Loucy (cell line): ENCODE measurements around the gene HIRA.

Experiments used
- H2AFZ ChIP-seq: fragments of 200-600 bp; sonication (generic); 2 replicates; pipeline ENCODE4 v1.6.0; 2016; ENCODE audit warnings: antibody characterized with exemption, mild to moderate bottlenecking, low read length, moderate library complexity
- H3F3A ChIP-seq: fragments of 200-600 bp; 2 replicates; pipeline ENCODE4 v1.6.0; 2016; ENCODE audit warnings: antibody characterized with exemption, low read depth, mild to moderate bottlenecking
- H3K27me3 ChIP-seq: fragments of 200-600 bp; sonication (generic); 2 replicates; pipeline ENCODE4 v1.6.1; 2014; ENCODE audit warnings: low read length, mild to moderate bottlenecking; ENCODE audit not compliant: insufficient read depth, poor library complexity, severe bottlenecking
- H3K36me3 ChIP-seq: fragments of 200-600 bp; sonication (generic); 2 replicates; pipeline ENCODE4 v1.6.1; 2016; ENCODE audit warnings: low read length; ENCODE audit not compliant: insufficient read depth
- H3K4me1 ChIP-seq: fragments of 200-600 bp; sonication (generic); 2 replicates; pipeline ENCODE4 v1.5.1; 2014; ENCODE audit warnings: low read length, mild to moderate bottlenecking; ENCODE audit not compliant: insufficient read depth, poor library complexity, severe bottlenecking
- H3K4me2 ChIP-seq: fragments of 200-600 bp; sonication (generic); 2 replicates; pipeline ENCODE4 v1.6.0; 2014; ENCODE audit warnings: antibody characterized with exemption, low read length, low read depth, mild to moderate bottlenecking; ENCODE audit not compliant: poor library complexity, severe bottlenecking
- H3K4me3 ChIP-seq: fragments of 200-600 bp; sonication (generic); 2 replicates; pipeline ENCODE4 v1.5.1; 2014; ENCODE audit warnings: low read length, mild to moderate bottlenecking, mixed read lengths; ENCODE audit not compliant: poor library complexity, severe bottlenecking
- H3K79me2 ChIP-seq: fragments of 200-600 bp; sonication (generic); 2 replicates; pipeline ENCODE4 v1.6.1; 2014; ENCODE audit warnings: low read length; ENCODE audit not compliant: insufficient read depth
- H3K9ac ChIP-seq: fragments of 200-600 bp; sonication (generic); 2 replicates; pipeline ENCODE4 v1.6.0; 2014; ENCODE audit warnings: mild to moderate bottlenecking, low read depth, low read length, moderate library complexity; ENCODE audit not compliant: poor library complexity, severe bottlenecking
- H3K9me2 ChIP-seq: fragments of 200-600 bp; sonication (generic); replicated peaks from 2 replicates; pipeline ENCODE4 v1.6.1; 2016; ENCODE audit warnings: low read depth, low read length, mixed read lengths
- H3K9me3 ChIP-seq: fragments of 200-600 bp; sonication (generic); 2 replicates; pipeline ENCODE4 v1.6.1; 2014; ENCODE audit warnings: mild to moderate bottlenecking, antibody characterized with exemption, low read length, low read depth; ENCODE audit not compliant: insufficient read depth
- H4K20me1 ChIP-seq: fragments of 200-600 bp; sonication (generic); 2 replicates; pipeline ENCODE4 v1.6.0; 2014; ENCODE audit warnings: antibody characterized with exemption, low read length, mild to moderate bottlenecking; ENCODE audit not compliant: insufficient read depth, poor library complexity, severe bottlenecking
- EZH2phosphoT487 ChIP-seq: fragments of 200-600 bp; IDR thresholded peaks from 2 replicates; pipeline ENCODE4 v1.6.1; 2018; ENCODE audit warnings: antibody characterized with exemption, mild to moderate bottlenecking, moderate library complexity, borderline replicate concordance
- TF ChIP-seq, protein P1 (sequence below): fragments of 200-600 bp; sonication (generic); conservative IDR thresholded peaks from 2 replicates; pipeline ENCODE4 v1.5.1; 2014; ENCODE audit warnings: mild to moderate bottlenecking, antibody characterized with exemption, low read length

Gene HIRA

DNA sequence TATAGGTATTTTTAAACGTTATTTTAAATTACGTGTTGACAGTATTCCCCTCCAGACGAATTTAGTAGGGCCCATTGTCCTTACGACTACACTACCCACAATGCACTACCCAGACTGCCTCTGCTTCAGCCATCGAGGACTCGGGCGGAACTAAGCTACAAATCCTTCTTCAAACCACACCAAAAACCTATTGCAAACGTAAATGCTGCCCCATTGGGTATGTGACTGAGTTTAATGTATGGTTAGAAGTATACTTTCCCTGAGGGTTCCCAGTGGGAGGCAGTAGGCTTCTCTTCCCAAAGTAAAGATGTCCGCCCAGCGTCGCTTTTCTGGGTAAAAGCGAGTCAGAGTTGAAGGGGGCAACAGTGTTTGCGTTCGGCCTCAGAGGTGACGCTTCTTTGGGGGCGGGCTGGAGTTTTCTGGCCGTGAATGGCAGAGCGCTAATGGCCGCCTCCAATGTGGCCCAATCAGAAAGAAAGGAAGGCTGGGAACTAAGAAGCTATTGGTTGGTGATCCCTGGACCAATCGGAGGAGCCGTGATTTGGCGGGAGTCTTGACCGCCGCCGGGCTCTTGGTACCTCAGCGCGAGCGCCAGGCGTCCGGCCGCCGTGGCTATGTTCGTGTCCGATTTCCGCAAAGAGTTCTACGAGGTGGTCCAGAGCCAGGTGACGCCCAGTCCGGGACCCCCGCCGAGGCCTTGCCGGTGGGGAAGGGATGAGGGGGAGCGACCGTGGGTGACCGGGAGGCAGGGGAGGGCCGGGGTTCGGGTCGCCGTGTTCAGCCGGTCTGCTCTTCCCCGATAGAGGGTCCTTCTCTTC lies 48.0 kb upstream of the HIRA start, which contains the start of gene CDC45:
TSS of gene CDC45 (plus strand) at position 566 of the 818 bp plus-strand sequence. CDS start at position 615, 49 bp downstream.
- TF ChIP-seq, protein P1, sequence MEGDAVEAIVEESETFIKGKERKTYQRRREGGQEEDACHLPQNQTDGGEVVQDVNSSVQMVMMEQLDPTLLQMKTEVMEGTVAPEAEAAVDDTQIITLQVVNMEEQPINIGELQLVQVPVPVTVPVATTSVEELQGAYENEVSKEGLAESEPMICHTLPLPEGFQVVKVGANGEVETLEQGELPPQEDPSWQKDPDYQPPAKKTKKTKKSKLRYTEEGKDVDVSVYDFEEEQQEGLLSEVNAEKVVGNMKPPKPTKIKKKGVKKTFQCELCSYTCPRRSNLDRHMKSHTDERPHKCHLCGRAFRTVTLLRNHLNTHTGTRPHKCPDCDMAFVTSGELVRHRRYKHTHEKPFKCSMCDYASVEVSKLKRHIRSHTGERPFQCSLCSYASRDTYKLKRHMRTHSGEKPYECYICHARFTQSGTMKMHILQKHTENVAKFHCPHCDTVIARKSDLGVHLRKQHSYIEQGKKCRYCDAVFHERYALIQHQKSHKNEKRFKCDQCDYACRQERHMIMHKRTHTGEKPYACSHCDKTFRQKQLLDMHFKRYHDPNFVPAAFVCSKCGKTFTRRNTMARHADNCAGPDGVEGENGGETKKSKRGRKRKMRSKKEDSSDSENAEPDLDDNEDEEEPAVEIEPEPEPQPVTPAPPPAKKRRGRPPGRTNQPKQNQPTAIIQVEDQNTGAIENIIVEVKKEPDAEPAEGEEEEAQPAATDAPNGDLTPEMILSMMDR, result no peak
- no peak for TF ChIP-seq EZH2phosphoT487
- H3K9me2 ChIP-seq, result no peaks in the 10 kb centered on the region
- peaks cover 25% of the 10 kb centered on the region for H4K20me1 ChIP-seq
- peaks cover 87% of the 10 kb centered on the region for H3K79me2 ChIP-seq
- H3K4me2 ChIP-seq, result peak within 1 kb of the TSS; percentile 89
- peaks cover 33% of the 10 kb centered on the region for H3K4me1 ChIP-seq
- no peaks in the 10 kb centered on the region for H3K9me3 ChIP-seq
- H3K27me3 ChIP-seq, result no peaks in the 10 kb centered on the region
- H3K4me3 ChIP-seq, result peak within 1 kb of the TSS; percentile 82
- no peaks in the 10 kb centered on the region for H3F3A ChIP-seq
- H3K9ac ChIP-seq, result peak within 1 kb of the TSS; percentile 74
- peaks cover 19% of the 10 kb centered on the region; the same call in 1 of the 2 replicates for H3K36me3 ChIP-seq
- peak within 1 kb of the TSS; percentile 99 for H2AFZ ChIP-seq

DNA sequence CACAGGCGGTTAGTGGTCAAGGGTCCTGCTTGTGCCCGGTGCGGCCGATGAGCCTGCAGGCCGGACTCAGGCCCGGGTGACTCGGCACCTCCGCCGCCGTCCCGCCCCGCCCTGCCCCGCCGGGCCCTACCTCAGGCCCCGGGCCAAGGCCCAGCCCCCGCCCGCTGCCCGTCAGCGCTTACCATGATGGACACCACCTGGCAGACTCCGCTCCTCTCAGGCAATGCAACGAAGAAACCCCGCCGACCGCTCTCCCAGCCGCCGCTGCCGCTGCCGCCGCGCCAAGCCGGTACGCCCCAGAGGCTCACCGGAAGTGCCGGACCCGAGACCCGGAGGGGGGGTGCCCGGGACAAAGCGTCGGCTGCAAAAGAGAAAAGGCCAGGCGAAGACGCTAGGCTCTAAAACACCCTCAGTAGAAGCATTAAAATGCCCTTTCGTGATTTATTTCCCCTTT lies 47.4 kb upstream of the HIRA start, which contains the start of gene UFD1:
TSS of gene UFD1 (minus strand) at position 293 of the 454 bp plus-strand sequence. CDS start at position 185, 108 bp downstream.
- no peaks in the 10 kb centered on the region for H3K9me3 ChIP-seq
- no peak for TF ChIP-seq EZH2phosphoT487
- TF ChIP-seq, protein P1, result no peak
- H3K4me1 ChIP-seq, result peaks cover 33% of the 10 kb centered on the region
- H3F3A ChIP-seq, result no peaks in the 10 kb centered on the region
- H3K9me2 ChIP-seq, result no peaks in the 10 kb centered on the region
- peaks cover 81% of the 10 kb centered on the region for H3K79me2 ChIP-seq
- H3K4me2 ChIP-seq, result peak within 1 kb of the TSS; percentile 89
- H3K4me3 ChIP-seq, result peak within 1 kb of the TSS; percentile 82
- H4K20me1 ChIP-seq, result peaks cover 25% of the 10 kb centered on the region
- H3K36me3 ChIP-seq, result peaks cover 14% of the 10 kb centered on the region; the same call in 1 of the 2 replicates
- H3K27me3 ChIP-seq, result no peaks in the 10 kb centered on the region
- peak within 1 kb of the TSS; percentile 74 for H3K9ac ChIP-seq
- H2AFZ ChIP-seq, result peak within 1 kb of the TSS; percentile 99

DNA sequence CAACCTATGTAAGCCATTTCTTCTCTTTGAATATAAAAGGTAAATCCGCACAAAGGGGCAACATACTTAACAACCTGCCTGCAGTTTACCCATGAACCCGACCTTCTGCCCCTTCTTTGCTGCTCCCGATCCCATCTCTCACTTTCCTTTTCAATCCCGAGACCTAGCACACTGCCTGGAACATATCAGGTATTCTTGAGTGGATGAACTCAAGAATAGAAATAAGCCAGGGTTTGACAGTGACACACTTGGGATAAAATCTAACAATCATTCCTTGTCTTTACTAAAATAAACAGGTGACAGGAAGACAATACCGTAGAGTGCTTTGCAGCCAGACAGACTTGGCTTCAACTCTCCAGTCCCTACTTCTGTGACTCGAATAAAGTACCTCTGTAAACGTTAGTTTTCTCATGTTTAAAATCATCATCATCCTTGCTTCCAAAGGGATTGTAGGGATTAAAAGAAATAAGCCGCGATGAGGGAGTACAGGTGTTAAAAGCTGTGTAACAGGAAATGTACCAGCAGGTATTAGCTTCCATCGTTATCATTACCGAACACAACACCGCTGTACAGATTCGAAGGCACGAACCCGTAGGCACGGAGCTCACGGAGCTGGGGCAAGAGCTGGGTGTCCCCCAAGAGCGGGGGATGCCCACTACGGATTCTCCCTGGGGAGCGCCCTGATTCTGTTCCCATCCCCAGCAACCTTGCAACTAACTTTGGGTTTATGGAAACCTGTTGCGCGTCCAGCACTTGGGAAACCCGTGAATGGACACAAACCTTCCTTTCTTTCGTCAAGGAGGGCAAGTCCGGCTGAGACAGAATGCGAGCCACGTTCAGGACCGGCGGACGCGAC lies 46.7 kb upstream of the HIRA start:
- Histone ChIP-seq H3K4me3 (peak overlapping the region; percentile 82), H3K9me3 (no peaks in the 10 kb centered on the region), H3K36me3 (peaks cover 14% of the 10 kb centered on the region; the same call in 1 of the 2 replicates), H3K9me2 (no peaks in the 10 kb centered on the region), H3K9ac (peak overlapping the region; percentile 74), H3F3A (no peaks in the 10 kb centered on the region), H3K4me1 (peaks cover 33% of the 10 kb centered on the region), H2AFZ (peak overlapping the region; percentile 99), H4K20me1 (peaks cover 25% of the 10 kb centered on the region), H3K4me2 (peak overlapping the region; percentile 89), H3K27me3 (no peaks in the 10 kb centered on the region), H3K79me2 (peaks cover 74% of the 10 kb centered on the region)
- TF ChIP-seq EZH2phosphoT487, result no peak
